Thyroid gland (tissue), 4 donors: Measurements from ENCODE around the gene ZBTB34. TPM values are rescaled to one million over a fixed set of nuclear protein-coding genes. Genes with fewer than 3 reads are reported as not detected.
"Not testable (repeated sequence)": the region's sequence is repeated elsewhere in the genome, so short reads cannot be mapped to it uniquely, and the experiment has no call there.

ENCODE experiments used
- DNase-seq, 2 donors: peaks; one replicate each; pipeline ENCODE4 v3.0.0-alpha.2; 2019
- H3K27ac ChIP-seq, 3 donors: fragments of 200-600 bp; sonication (generic); 1 replicate in 2 of 3; 2 replicates in 1 of 3; pipeline ENCODE4 v1.5.1; 2016 to 2019; ENCODE audit warnings: mild to moderate bottlenecking in 1 of 3, moderate library complexity in 1 of 3
- H3K27me3 ChIP-seq: fragments of 200-600 bp; sonication (generic); one replicate; pipeline ENCODE4 v1.5.1; 2019
- H3K36me3 ChIP-seq, 2 donors: fragments of 200-600 bp; sonication (generic); one replicate each; pipeline ENCODE4 v1.5.1; 2016 to 2019
- H3K4me1 ChIP-seq, 2 donors: fragments of 200-600 bp; sonication (generic); one replicate each; pipeline ENCODE4 v1.5.1; 2017 to 2019
- H3K4me3 ChIP-seq, 3 donors: fragments of 200-600 bp; sonication (generic); replicated peaks in 1 of 3; 1 replicate in 2 of 3; 2 replicates in 1 of 3; pipeline ENCODE4 v1.5.1; 2016; ENCODE audit warnings: mild to moderate bottlenecking in 1 of 3
- H3K9me3 ChIP-seq: fragments of 200-600 bp; sonication (generic); one replicate; pipeline ENCODE4 v1.5.1; 2017
- CTCF ChIP-seq, 6 experiments: fragments of 200-600 bp in 3 of 6; fragments of 450-650 bp in 3 of 6; sonication (generic) in 3 of 6; IDR thresholded peaks; one replicate each; pipeline ENCODE4 v1.5.1; 2016 to 2019; ENCODE audit warnings: antibody characterized with exemption in 6 of 6, mild to moderate bottlenecking in 2 of 6, inconsistent platforms in 1 of 6, moderate library complexity in 1 of 6
- POLR2A ChIP-seq, 2 donors: fragments of 450-650 bp; IDR thresholded peaks; one replicate each; pipeline ENCODE4 v1.6.1; 2017; ENCODE audit warnings: antibody characterized with exemption in 2 of 2, mild to moderate bottlenecking in 2 of 2, moderate library complexity in 1 of 2
- WGBS, 2 donors: methylation state at CpG; one replicate each; pipeline ENCODE4 v1.1.5; 2017; 5-methylcytosine and 5-hydroxymethylcytosine counted together
- intact Hi-C: fragments of 100-400 bp; cut with DNase I; formaldehyde crosslinking; loops from one replicate; pipeline ENCODE4 v1.15.1; 2023
- total RNA-seq, 4 donors: library from RNA; depleted of rRNA; stranded (reverse); fragments of >200 nt; gene quantifications; one replicate each; pipeline ENCODE4 v1.2.3, GENCODE V29; 2016

Gene ZBTB34
- 10 to 100 TPM in 2 of 4 donors, 1 to 10 TPM in 2; 8.6 to 17.1 (median 12.0) TPM for total RNA-seq

GRCh38 chr9:126860077-126860756, at the start of gene ZBTB34:
Gene ZBTB34, plus strand, starts transcription at chr9:126860639. Its CDS starts 18,761 bp downstream, at chr9:126879400.
- H3K4me1 ChIP-seq: peaks cover 18 to 34% of the 10 kb centered on the region in 2 donors
- no peaks in the 10 kb centered on the region for H3K9me3 ChIP-seq
- H3K36me3 ChIP-seq: no peaks in the 10 kb centered on the region
- DNase-seq: peak; percentile 62
- peak within 1 kb of the TSS; percentile 66 to 82 (median 80) for H3K4me3 ChIP-seq
- 0% methylated on average over 3 to 4 of the region's 67 CpGs for whole genome bisulfite sequencing, 2 donors
- no peaks in the 10 kb centered on the region for H3K27me3 ChIP-seq
- peak within 1 kb of the TSS; percentile 82 to 94 (median 92) for H3K27ac ChIP-seq
- intact Hi-C loops: no loop called here
- peak in 1 of 2 donors; percentile 46 for TF ChIP-seq POLR2A (IDR thresholded peaks at IDR 0.05)
- TF ChIP-seq CTCF (IDR thresholded peaks at IDR 0.05): peak; percentile 90 to 100 (median 98)

- Histone ChIP-seq H3K36me3 (peaks cover 0 to 6% of the 10 kb centered on the region in 2 donors), H3K27ac (no peak overlapping the region), H3K4me1 (peaks cover 8 to 16% of the 10 kb centered on the region in 2 donors), H3K4me3 (no peak overlapping the region), H3K9me3 (no peaks in the 10 kb centered on the region), H3K27me3 (no peaks in the 10 kb centered on the region)
- WGBS, 2 donors: 97 to 98% methylated on average over 11 of the region's 11 CpGs
- no peak for DNase-seq
- TF ChIP-seq POLR2A (IDR thresholded peaks at IDR 0.05) (no peak), CTCF (IDR thresholded peaks at IDR 0.05) (no peak)
- intact Hi-C loops: no loop called here
Observed at GRCh38 chr9:126813072-126813471, 47.4 kb upstream of the ZBTB34 start.

GRCh38 chr9:126814091-126814490, 46.3 kb upstream of the ZBTB34 start:
- Histone ChIP-seq H3K36me3 (peaks cover 0 to 6% of the 10 kb centered on the region in 2 donors), H3K9me3 (no peaks in the 10 kb centered on the region), H3K4me1 (peaks cover 4 to 10% of the 10 kb centered on the region in 2 donors), H3K27me3 (no peaks in the 10 kb centered on the region), H3K27ac (no peak overlapping the region), H3K4me3 (no peak overlapping the region)
- intact Hi-C loops: no loop called here
- no peak for DNase-seq
- TF ChIP-seq CTCF (IDR thresholded peaks at IDR 0.05) (no peak), POLR2A (IDR thresholded peaks at IDR 0.05) (no peak)

GRCh38 chr9:126817615-126818014, 42.8 kb upstream of the ZBTB34 start:
- intact Hi-C loops, H3K36me3 ChIP-seq, H3K4me3 ChIP-seq, H3K27ac ChIP-seq, H3K9me3 ChIP-seq, H3K27me3 ChIP-seq, H3K4me1 ChIP-seq, DNase-seq: not testable (repeated sequence)
- 96 to 97% methylated on average over 7 of the region's 7 CpGs for WGBS, 2 donors

- Histone ChIP-seq H3K9me3 (no peaks in the 10 kb centered on the region), H3K36me3 (peaks cover 0 to 2% of the 10 kb centered on the region in 2 donors), H3K4me1 (no peaks in the 10 kb centered on the region), H3K27me3 (no peaks in the 10 kb centered on the region), H3K27ac (no peak overlapping the region), H3K4me3 (no peak overlapping the region)
- intact Hi-C loops: no loop called here
- WGBS, 2 donors: 97 to 99% methylated on average over 5 of the region's 5 CpGs
- no peak for DNase-seq
- TF ChIP-seq POLR2A (IDR thresholded peaks at IDR 0.05): no peak
- TF ChIP-seq CTCF (IDR thresholded peaks at IDR 0.05): no peak
Observed at GRCh38 chr9:126818482-126818881, 42.0 kb upstream of the ZBTB34 start.
